Panc1 (cell line): ENCODE data around the gene MYO1B. TPM values are rescaled to one million over a fixed set of nuclear protein-coding genes. Genes with fewer than 3 reads are reported as not detected.

Experiments used
- ATAC-seq: fragments of 200-7000 bp; cut with Tn5 transposase; 2 replicates; pipeline ENCODE4 v1.9.1; 2020; ENCODE audit warnings: mild to moderate bottlenecking, moderate library complexity
- BruUV-seq: library from RNA; stranded (reverse); fragments of 400-500 nt; replicated peaks from 2 replicates; lab custom pipeline; 2021; lab: Mats Ljungman, UMichigan
- CTCF ChIA-PET: fragments of 300-600 bp; sonication (Branson Sonifier 250); formaldehyde crosslinking; loops from one replicate; lab custom pipeline; 2022; ENCODE audit warnings: antibody characterized with exemption; lab: Charles Lee
- POLR2A ChIA-PET: fragments of 300-600 bp; sonication (Branson Sonifier 250); formaldehyde crosslinking; loops from one replicate; lab custom pipeline; 2022; ENCODE audit warnings: antibody characterized with exemption; lab: Charles Lee
- DNase-seq: peaks from one replicate; pipeline ENCODE4 v3.0.0-alpha.2; 2010; ENCODE audit warnings: low read depth, low spot score
- H3K27ac ChIP-seq: 2 replicates; pipeline ENCODE4 v1.5.1; 2011; ENCODE audit warnings: mild to moderate bottlenecking, low read length, inconsistent platforms
- H3K27me3 ChIP-seq: fragments of 200-500 bp; sonication (Bioruptor generic); 2 replicates; pipeline ENCODE4 v1.6.0; 2014; ENCODE audit warnings: low read length, inconsistent platforms; ENCODE audit not compliant: control insufficient read depth, insufficient read depth
- H3K36me3 ChIP-seq: fragments of 200-500 bp; sonication (Bioruptor generic); 2 replicates; pipeline ENCODE4 v1.5.1; 2014; ENCODE audit warnings: inconsistent platforms, mild to moderate bottlenecking, low read length, moderate library complexity; ENCODE audit not compliant: control insufficient read depth, insufficient read depth
- H3K4me1 ChIP-seq: 2 replicates; pipeline ENCODE4 v1.5.1; 2011; ENCODE audit warnings: inconsistent platforms, mild to moderate bottlenecking, low read length, moderate library complexity; ENCODE audit not compliant: control insufficient read depth, insufficient read depth
- H3K4me3 ChIP-seq, 2 experiments: 2 replicates each; pipeline ENCODE4 v1.5.1; 2011 to 2012; ENCODE audit warnings: low read depth in 2 of 2, low read length in 2 of 2, mild to moderate bottlenecking in 2 of 2, inconsistent platforms in 1 of 2, moderate library complexity in 1 of 2
- H3K9me3 ChIP-seq: fragments of 200-500 bp; sonication (Bioruptor generic); 2 replicates; pipeline ENCODE4 v1.5.1; 2014; ENCODE audit warnings: low read depth, mild to moderate bottlenecking, inconsistent platforms, low read length, moderate library complexity; ENCODE audit not compliant: control insufficient read depth, insufficient read depth
- CTCF ChIP-seq: fragments of 450-650 bp; IDR thresholded peaks from 2 replicates; pipeline ENCODE4 v1.5.1; 2017; ENCODE audit warnings: mild to moderate bottlenecking
- POLR2AphosphoS5 ChIP-seq: IDR thresholded peaks from 2 replicates; pipeline ENCODE4 v1.6.1; 2012; ENCODE audit warnings: mild to moderate bottlenecking, low read depth, low read length, moderate library complexity
- REST ChIP-seq, 2 experiments: IDR thresholded peaks; 2 replicates each; pipeline ENCODE4 v1.6.1; 2011 to 2012; ENCODE audit warnings: low read depth in 2 of 2, control low read depth in 1 of 2, low read length in 1 of 2, mild to moderate bottlenecking in 1 of 2, moderate library complexity in 1 of 2; ENCODE audit not compliant: insufficient read depth in 1 of 2
- SIN3A ChIP-seq: IDR thresholded peaks from 2 replicates; pipeline ENCODE4 v1.6.1; 2012; ENCODE audit warnings: low read depth, mild to moderate bottlenecking, low read length, moderate library complexity, borderline replicate concordance; ENCODE audit not compliant: insufficient read depth
- TCF7L2 ChIP-seq: IDR thresholded peaks from 2 replicates; pipeline ENCODE4 v1.6.1; 2011; ENCODE audit warnings: mild to moderate bottlenecking, low read depth, low read length, inconsistent platforms
- in situ Hi-C: cut with HindIII; loops from 2 replicates; pipeline ENCODE4 v1.10.0; 2016; ENCODE audit warnings: low sequenced_read_pairs, low pct_unique_long_range_greater_than_20kb
- intact Hi-C: fragments of 100-400 bp; cut with micrococcal nuclease; formaldehyde crosslinking; loops from one replicate; pipeline ENCODE4 v1.10.0; 2022; ENCODE audit not compliant: unreplicated experiment
- total RNA-seq: library from RNA; stranded (reverse); gene quantifications from one replicate; pipeline ENCODE4 v1.2.1, GENCODE V29; 2021; ENCODE audit not compliant: unreplicated experiment

The MYO1B gene
- total RNA-seq, 1 experiment from 2014 or later: 51.5 TPM

GRCh38 chr2:191384829-191385228, 139.6 kb downstream of the MYO1B start:
- Histone ChIP-seq H3K36me3 (peaks cover 4% of the 10 kb centered on the region; the same call in 1 of the 2 replicates), H3K9me3 (no peaks in the 10 kb centered on the region), H3K27ac (no peak overlapping the region), H3K4me1 (no peaks in the 10 kb centered on the region), H3K27me3 (no peaks in the 10 kb centered on the region), H3K4me3 (no peak overlapping the region)
- POLR2A ChIA-PET: no interaction called here
- TF ChIP-seq CTCF (no peak), REST (IDR thresholded peaks at IDR 0.05; ENCODE audit: insufficient read depth in 1 of 2, low read depth in 2 of 2, low read length in 1 of 2) (no peak)
- no peak for DNase-seq
- CTCF ChIA-PET: no interaction called here
- ATAC-seq: no peak
- intact Hi-C loops: loop anchor here (10.0 kb wide), 1 partner anchor 220 kb away; no protein-coding TSS in a partner anchor
- BruUV-seq: no TSS peak
- in situ Hi-C loops: no loop called here

GRCh38 chr2:191385416-191386160, 140.4 kb downstream of the MYO1B start:
- intact Hi-C loops: loop anchor here (10.0 kb wide), 1 partner anchor 221 kb away; no protein-coding TSS in a partner anchor

More at GRCh38 chr2:191385416-191386160, 140.4 kb downstream of the MYO1B start:
- no peak for ATAC-seq
- peaks cover 4% of the 10 kb centered on the region; the same call in 1 of the 2 replicates for H3K36me3 ChIP-seq
- no peak for DNase-seq
- TF ChIP-seq SIN3A (no peak), REST (IDR thresholded peaks at IDR 0.05; ENCODE audit: insufficient read depth in 1 of 2, low read depth in 2 of 2, low read length in 1 of 2) (no peak), POLR2AphosphoS5 (no peak), TCF7L2 (no peak), CTCF (no peak)
- in situ Hi-C loops: no loop called here
- ChIA-PET CTCF (no interaction called here), POLR2A (no interaction called here)
- H3K27ac ChIP-seq: no peak overlapping the region
- no peaks in the 10 kb centered on the region for H3K27me3 ChIP-seq
- no peaks in the 10 kb centered on the region for H3K9me3 ChIP-seq
- H3K4me3 ChIP-seq: no peak overlapping the region
- no TSS peak for BruUV-seq
- H3K4me1 ChIP-seq: no peaks in the 10 kb centered on the region
